ENCODE measurements around the gene NMNAT3.
"Not testable (repeated sequence)": the region's sequence is repeated elsewhere in the genome, so short reads cannot be mapped to it uniquely, and the experiment has no call there.

The NMNAT3 gene

GRCh38 chr3:139633511-139633910 lies 44.3 kb downstream of the NMNAT3 start:
- DNase-seq, result no peak

- no peak for DNase-seq
Observed at GRCh38 chr3:139630542-139630941, 47.2 kb downstream of the NMNAT3 start.

- no peak for DNase-seq
Observed at GRCh38 chr3:139629033-139629432, 48.7 kb downstream of the NMNAT3 start.

- no peak for DNase-seq
Observed at GRCh38 chr3:139627759-139628158, 50.0 kb downstream of the NMNAT3 start.

GRCh38 chr3:139620438-139620837 lies 57.3 kb downstream of the NMNAT3 start:
- DNase-seq, result no peak

- no peak for DNase-seq
Observed at GRCh38 chr3:139619484-139619883, 58.3 kb downstream of the NMNAT3 start.

- DNase-seq, result no peak
Observed at GRCh38 chr3:139617672-139618268, 60.0 kb downstream of the NMNAT3 start.

GRCh38 chr3:139611528-139611927 lies 66.2 kb downstream of the NMNAT3 start:
- DNase-seq, result no peak

- no peak for DNase-seq
Observed at GRCh38 chr3:139610886-139611285, 66.9 kb downstream of the NMNAT3 start.

GRCh38 chr3:139608924-139609323 lies 68.8 kb downstream of the NMNAT3 start:
- DNase-seq, result no peak

- no peak for DNase-seq
Observed at GRCh38 chr3:139608108-139608380, 69.7 kb downstream of the NMNAT3 start.

GRCh38 chr3:139607257-139608107 lies 70.3 kb downstream of the NMNAT3 start:
- no peak for DNase-seq

GRCh38 chr3:139602003-139602402 lies 75.8 kb downstream of the NMNAT3 start:
- no peak for DNase-seq

- DNase-seq, result no peak
Observed at GRCh38 chr3:139601191-139601961, 76.4 kb downstream of the NMNAT3 start.

- DNase-seq, result no peak
Observed at GRCh38 chr3:139597947-139598346, 79.8 kb downstream of the NMNAT3 start.

GRCh38 chr3:139591186-139591585 lies 86.6 kb downstream of the NMNAT3 start:
- not testable (repeated sequence) for DNase-seq

GRCh38 chr3:139588450-139588849 lies 89.3 kb downstream of the NMNAT3 start:
- peak; percentile 38 for DNase-seq

GRCh38 chr3:139587797-139588196 lies 90.0 kb downstream of the NMNAT3 start:
- DNase-seq, result no peak

GRCh38 chr3:139586420-139587017 lies 91.3 kb downstream of the NMNAT3 start:
- no peak for DNase-seq

GRCh38 chr3:139585820-139586219 lies 92.0 kb downstream of the NMNAT3 start:
- DNase-seq, result no peak

- DNase-seq, result not testable (repeated sequence)
Observed at GRCh38 chr3:139583651-139584050, 94.1 kb downstream of the NMNAT3 start.

GRCh38 chr3:139578783-139579182 lies 99.0 kb downstream of the NMNAT3 start:
- DNase-seq, result no peak

GRCh38 chr3:139577909-139578308 lies 99.9 kb downstream of the NMNAT3 start:
- DNase-seq, result no peak

GRCh38 chr3:139577346-139577745 lies 100.4 kb downstream of the NMNAT3 start:
- no peak for DNase-seq
